GM21367 (cell line): ENCODE measurements around the gene PCDHGA8.
"Not testable (repeated sequence)": the region's sequence is repeated elsewhere in the genome, so short reads cannot be mapped to it uniquely, and the experiment has no call there.

ENCODE experiments used
- ATAC-seq: cut with Tn5 transposase; IDR thresholded peaks from one replicate; pipeline ENCODE4 v1.9.1; 2021; ENCODE audit not compliant: unreplicated experiment

PCDHGA8 gene

GRCh38 chr5:141392429-141393198 lies at the start of gene PCDHGA8:
TSS of gene PCDHGA8 (plus strand) at chr5:141392633. CDS start at chr5:141392814, 181 bp downstream.
- ATAC-seq = no peak

- no peak for ATAC-seq
Measured at GRCh38 chr5:141342773-141343172, 49.7 kb upstream of the PCDHGA8 start.

- ATAC-seq = no peak
Measured at GRCh38 chr5:141343242-141343952, 49.0 kb upstream of the PCDHGA8 start, which contains the start of gene PCDHGA3. TSS of gene PCDHGA3 (plus strand) at chr5:141343829. CDS start at chr5:141344034, 205 bp downstream.

- no peak for ATAC-seq
Measured at GRCh38 chr5:141343953-141344463, 48.4 kb upstream of the PCDHGA8 start.

GRCh38 chr5:141345327-141345726 lies 47.1 kb upstream of the PCDHGA8 start:
- no peak for ATAC-seq

GRCh38 chr5:141346017-141346416 lies 46.4 kb upstream of the PCDHGA8 start:
- not testable (repeated sequence) for ATAC-seq

- peak; percentile 83 for ATAC-seq
Measured at GRCh38 chr5:141349917-141350619, 42.4 kb upstream of the PCDHGA8 start, which contains the start of gene PCDHGB1. TSS of gene PCDHGB1 (plus strand) at chr5:141350099. CDS start at chr5:141350261, 162 bp downstream.

GRCh38 chr5:141351591-141351990 lies 40.8 kb upstream of the PCDHGA8 start:
- no peak for ATAC-seq

GRCh38 chr5:141354900-141355469 lies 37.4 kb upstream of the PCDHGA8 start, which contains the start of gene PCDHGA4:
TSS of gene PCDHGA4 (plus strand) at chr5:141355021. CDS start at chr5:141355108, 87 bp downstream.
- no peak for ATAC-seq

GRCh38 chr5:141355641-141356040 lies 36.8 kb upstream of the PCDHGA8 start:
- no peak for ATAC-seq

GRCh38 chr5:141356133-141356532 lies 36.3 kb upstream of the PCDHGA8 start:
- no peak for ATAC-seq

GRCh38 chr5:141356950-141357349 lies 35.5 kb upstream of the PCDHGA8 start:
- ATAC-seq = no peak

GRCh38 chr5:141359790-141360426 lies 32.5 kb upstream of the PCDHGA8 start, which contains the start of gene PCDHGB2:
TSS of gene PCDHGB2 (plus strand) at chr5:141359994. CDS start at chr5:141360136, 142 bp downstream.
- ATAC-seq = no peak

- no peak for ATAC-seq
Measured at GRCh38 chr5:141360685-141361084, 31.7 kb upstream of the PCDHGA8 start.

- no peak for ATAC-seq
Measured at GRCh38 chr5:141362719-141363118, 29.7 kb upstream of the PCDHGA8 start.

- ATAC-seq = no peak
Measured at GRCh38 chr5:141363952-141364660, 28.3 kb upstream of the PCDHGA8 start, which contains the start of gene PCDHGA5. TSS of gene PCDHGA5 (plus strand) at chr5:141364162. CDS start at chr5:141364331, 169 bp downstream.

GRCh38 chr5:141366016-141366896 lies 26.2 kb upstream of the PCDHGA8 start:
- ATAC-seq = no peak
